ENCODE data around the gene MYH9.
"Not testable (repeated sequence)": the region's sequence is repeated elsewhere in the genome, so short reads cannot be mapped to it uniquely, and the experiment has no call there.

MYH9 gene

GRCh38 chr22:36409554-36409910, 21.8 kb upstream of the MYH9 start:
- H3K36me3 ChIP-seq (ENCODE audit: insufficient read depth, low read length); H3K27me3 ChIP-seq (ENCODE audit: control insufficient read depth in 1 of 2, insufficient read depth in 2 of 2, low read length in 2 of 2); H3K9ac ChIP-seq (ENCODE audit: low read length); H3K4me1 ChIP-seq (ENCODE audit: insufficient read depth, low read length); H3K4me3 ChIP-seq (ENCODE audit: low read depth in 1 of 2, low read length in 2 of 2); H3K27ac ChIP-seq (ENCODE audit: low read depth, low read length); H3K9me3 ChIP-seq (ENCODE audit: low read length): not testable (repeated sequence)

- Histone ChIP-seq H3K27ac (ENCODE audit: low read depth, low read length) (no peak overlapping the region), H3K27me3 (ENCODE audit: control insufficient read depth in 1 of 2, insufficient read depth in 2 of 2, low read length in 2 of 2) (no peaks in the 10 kb centered on the region), H3K4me3 (ENCODE audit: low read depth in 1 of 2, low read length in 2 of 2) (no peak overlapping the region), H3K4me1 (ENCODE audit: insufficient read depth, low read length) (no peaks in the 10 kb centered on the region), H3K36me3 (ENCODE audit: insufficient read depth, low read length) (no peaks in the 10 kb centered on the region), H3K9me3 (ENCODE audit: low read length) (no peaks in the 10 kb centered on the region), H3K9ac (ENCODE audit: low read length) (no peak overlapping the region)
These were observed 21.3 kb upstream of the MYH9 start for GRCh38 chr22:36409056-36409455.

GRCh38 chr22:36406721-36407120, 19.0 kb upstream of the MYH9 start:
- Histone ChIP-seq H3K4me3 (ENCODE audit: low read depth in 1 of 2, low read length in 2 of 2) (no peak overlapping the region), H3K27me3 (ENCODE audit: control insufficient read depth in 1 of 2, insufficient read depth in 2 of 2, low read length in 2 of 2) (no peaks in the 10 kb centered on the region), H3K9me3 (ENCODE audit: low read length) (no peaks in the 10 kb centered on the region), H3K27ac (ENCODE audit: low read depth, low read length) (no peak overlapping the region), H3K4me1 (ENCODE audit: insufficient read depth, low read length) (no peaks in the 10 kb centered on the region), H3K36me3 (ENCODE audit: insufficient read depth, low read length) (no peaks in the 10 kb centered on the region), H3K9ac (ENCODE audit: low read length) (no peak overlapping the region)

DNA sequence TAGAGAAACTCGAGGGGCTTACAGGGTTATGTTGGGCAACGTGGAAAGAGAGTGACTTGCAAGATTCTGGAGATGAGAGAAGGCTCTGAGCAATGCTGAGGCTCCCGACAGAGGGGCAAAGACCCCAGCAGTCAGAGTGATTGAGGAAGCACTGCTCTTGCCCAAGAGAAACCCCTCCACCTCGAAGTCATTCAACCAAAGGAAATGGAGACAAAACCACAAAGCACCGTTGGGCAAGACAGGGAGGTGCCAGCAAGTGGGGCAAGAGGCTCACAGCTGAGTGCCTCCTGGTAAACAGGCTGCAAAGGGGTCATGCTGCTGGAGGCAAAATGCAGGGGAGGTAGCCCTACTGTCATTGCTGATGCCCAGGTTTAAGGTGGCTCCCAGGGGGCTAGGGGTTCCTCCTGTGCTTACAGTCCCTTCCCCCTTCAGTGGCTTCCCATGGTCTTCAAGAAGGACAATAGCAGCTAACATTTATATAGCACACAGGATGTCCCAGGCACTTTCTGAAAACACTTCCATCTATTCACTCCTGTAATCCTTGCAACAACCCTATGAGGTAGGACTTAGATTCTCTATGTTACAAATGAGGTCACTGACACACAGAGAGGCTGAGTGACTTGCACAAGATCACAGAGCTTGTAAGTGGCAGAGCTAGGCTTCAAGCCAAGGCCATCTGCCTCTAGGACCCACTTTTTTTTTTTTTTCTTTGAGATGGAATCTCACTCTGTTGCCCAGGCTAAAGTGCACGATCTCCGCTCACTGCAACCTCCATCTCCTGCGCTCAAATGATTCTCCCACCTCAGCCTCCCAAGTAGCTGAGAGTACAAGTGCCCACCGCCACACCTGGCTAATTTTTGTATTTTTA, 18.1 kb upstream of the MYH9 start:
- H3K27me3 ChIP-seq (ENCODE audit: control insufficient read depth in 1 of 2, insufficient read depth in 2 of 2, low read length in 2 of 2): no peaks in the 10 kb centered on the region
- H3K36me3 ChIP-seq (ENCODE audit: insufficient read depth, low read length): no peaks in the 10 kb centered on the region
- no peaks in the 10 kb centered on the region for H3K9me3 ChIP-seq (ENCODE audit: low read length)
- no peak overlapping the region for H3K9ac ChIP-seq (ENCODE audit: low read length)
- H3K4me3 ChIP-seq (ENCODE audit: low read depth in 1 of 2, low read length in 2 of 2): no peak overlapping the region
- no peaks in the 10 kb centered on the region for H3K4me1 ChIP-seq (ENCODE audit: insufficient read depth, low read length)
- no peak overlapping the region for H3K27ac ChIP-seq (ENCODE audit: low read depth, low read length)

- no peaks in the 10 kb centered on the region for H3K36me3 ChIP-seq (ENCODE audit: insufficient read depth, low read length)
- H3K9ac ChIP-seq (ENCODE audit: low read length): no peak overlapping the region
- H3K27me3 ChIP-seq (ENCODE audit: control insufficient read depth in 1 of 2, insufficient read depth in 2 of 2, low read length in 2 of 2): no peaks in the 10 kb centered on the region
- no peak overlapping the region for H3K27ac ChIP-seq (ENCODE audit: low read depth, low read length)
- H3K4me1 ChIP-seq (ENCODE audit: insufficient read depth, low read length): no peaks in the 10 kb centered on the region
- no peak overlapping the region for H3K4me3 ChIP-seq (ENCODE audit: low read depth in 1 of 2, low read length in 2 of 2)
- no peaks in the 10 kb centered on the region for H3K9me3 ChIP-seq (ENCODE audit: low read length)
These were observed 17.5 kb upstream of the MYH9 start for GRCh38 chr22:36405221-36405661.

- H3K9me3 ChIP-seq (ENCODE audit: low read length): no peaks in the 10 kb centered on the region
- no peaks in the 10 kb centered on the region for H3K36me3 ChIP-seq (ENCODE audit: insufficient read depth, low read length)
- H3K27ac ChIP-seq (ENCODE audit: low read depth, low read length): no peak overlapping the region
- no peak overlapping the region for H3K9ac ChIP-seq (ENCODE audit: low read length)
- H3K4me3 ChIP-seq (ENCODE audit: low read depth in 1 of 2, low read length in 2 of 2): no peak overlapping the region
- no peaks in the 10 kb centered on the region for H3K4me1 ChIP-seq (ENCODE audit: insufficient read depth, low read length)
- no peaks in the 10 kb centered on the region for H3K27me3 ChIP-seq (ENCODE audit: control insufficient read depth in 1 of 2, insufficient read depth in 2 of 2, low read length in 2 of 2)
These were observed 16.7 kb upstream of the MYH9 start for GRCh38 chr22:36404446-36404845.

DNA sequence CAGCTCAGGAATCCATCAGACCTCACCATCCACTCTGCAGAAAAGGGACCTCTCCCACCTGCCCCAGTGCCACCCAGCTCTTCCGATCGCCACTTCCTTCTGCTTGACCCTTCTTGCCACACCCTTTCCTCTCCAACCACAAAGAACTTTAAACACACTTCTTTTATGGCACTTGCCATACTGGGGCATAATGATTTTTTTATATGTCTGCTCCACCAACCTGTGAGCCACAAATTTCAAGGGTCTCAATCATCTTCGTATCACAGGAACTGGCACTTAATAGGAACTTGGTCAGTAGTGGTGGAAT, 11.7 kb upstream of the MYH9 start:
- Histone ChIP-seq H3K4me1 (ENCODE audit: insufficient read depth, low read length) (no peaks in the 10 kb centered on the region), H3K27ac (ENCODE audit: low read depth, low read length) (no peak overlapping the region), H3K36me3 (ENCODE audit: insufficient read depth, low read length) (peaks cover 7% of the 10 kb centered on the region), H3K9me3 (ENCODE audit: low read length) (no peaks in the 10 kb centered on the region), H3K4me3 (ENCODE audit: low read depth in 1 of 2, low read length in 2 of 2) (no peak overlapping the region), H3K9ac (ENCODE audit: low read length) (no peak overlapping the region), H3K27me3 (ENCODE audit: control insufficient read depth in 1 of 2, insufficient read depth in 2 of 2, low read length in 2 of 2) (no peaks in the 10 kb centered on the region)

- H3K27ac ChIP-seq (ENCODE audit: low read depth, low read length): no peak overlapping the region
- no peaks in the 10 kb centered on the region for H3K27me3 ChIP-seq (ENCODE audit: control insufficient read depth in 1 of 2, insufficient read depth in 2 of 2, low read length in 2 of 2)
- H3K9me3 ChIP-seq (ENCODE audit: low read length): no peaks in the 10 kb centered on the region
- H3K4me3 ChIP-seq (ENCODE audit: low read depth in 1 of 2, low read length in 2 of 2): no peak overlapping the region
- H3K9ac ChIP-seq (ENCODE audit: low read length): no peak overlapping the region
- peaks cover 7% of the 10 kb centered on the region for H3K36me3 ChIP-seq (ENCODE audit: insufficient read depth, low read length)
- no peaks in the 10 kb centered on the region for H3K4me1 ChIP-seq (ENCODE audit: insufficient read depth, low read length)
These were observed 11.1 kb upstream of the MYH9 start for GRCh38 chr22:36398601-36399471.

DNA sequence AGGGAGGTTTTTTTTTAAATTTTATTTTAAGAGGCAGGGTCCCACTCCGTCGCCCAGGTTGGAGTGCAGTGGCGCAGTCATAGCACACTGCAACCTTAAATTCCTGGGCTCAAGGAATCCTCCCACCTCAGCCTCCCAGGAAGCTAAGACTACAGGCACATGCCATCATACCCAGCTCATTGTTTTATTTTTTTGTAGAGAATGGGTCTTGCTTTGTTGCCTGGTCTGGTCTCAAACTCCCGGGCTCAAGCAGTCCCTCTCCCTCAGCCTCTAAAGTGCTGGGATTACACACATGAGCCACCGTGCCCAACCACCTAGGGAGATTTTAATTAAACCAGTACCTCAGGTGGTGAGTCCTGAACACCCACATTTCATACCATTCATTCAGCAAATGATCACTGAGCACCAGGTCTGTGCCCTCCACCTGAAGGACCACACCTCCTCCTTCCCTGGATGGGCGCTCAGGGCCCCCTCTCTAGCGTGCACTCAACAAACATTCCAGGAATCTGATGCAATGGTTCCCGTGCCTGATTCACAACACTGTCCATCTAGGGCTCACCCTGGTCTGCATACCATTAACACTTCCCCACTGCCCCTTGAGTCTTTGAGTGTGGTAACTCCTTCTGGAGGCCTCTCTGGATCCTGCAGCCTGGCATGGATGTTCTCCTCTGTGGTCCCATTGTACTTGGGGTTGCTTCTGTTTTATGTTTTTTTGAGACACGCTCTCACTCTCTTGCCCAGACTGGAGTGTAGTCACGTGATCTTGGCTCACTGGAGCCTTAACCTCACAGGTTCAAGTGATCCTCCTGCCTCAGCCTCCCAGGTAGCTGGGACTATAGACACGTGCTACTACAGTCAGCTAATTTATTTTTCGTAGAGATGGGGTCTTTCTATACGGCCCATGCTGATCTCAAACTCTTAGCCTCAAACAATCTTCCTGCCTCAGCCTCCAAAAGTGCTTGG, 9.6 kb upstream of the MYH9 start:
- H3K4me1 ChIP-seq (ENCODE audit: insufficient read depth, low read length): no peaks in the 10 kb centered on the region
- no peaks in the 10 kb centered on the region for H3K9me3 ChIP-seq (ENCODE audit: low read length)
- H3K4me3 ChIP-seq (ENCODE audit: low read depth in 1 of 2, low read length in 2 of 2): no peak overlapping the region
- no peaks in the 10 kb centered on the region for H3K27me3 ChIP-seq (ENCODE audit: control insufficient read depth in 1 of 2, insufficient read depth in 2 of 2, low read length in 2 of 2)
- no peak overlapping the region for H3K27ac ChIP-seq (ENCODE audit: low read depth, low read length)
- peaks cover 7% of the 10 kb centered on the region for H3K36me3 ChIP-seq (ENCODE audit: insufficient read depth, low read length)
- no peak overlapping the region for H3K9ac ChIP-seq (ENCODE audit: low read length)

DNA sequence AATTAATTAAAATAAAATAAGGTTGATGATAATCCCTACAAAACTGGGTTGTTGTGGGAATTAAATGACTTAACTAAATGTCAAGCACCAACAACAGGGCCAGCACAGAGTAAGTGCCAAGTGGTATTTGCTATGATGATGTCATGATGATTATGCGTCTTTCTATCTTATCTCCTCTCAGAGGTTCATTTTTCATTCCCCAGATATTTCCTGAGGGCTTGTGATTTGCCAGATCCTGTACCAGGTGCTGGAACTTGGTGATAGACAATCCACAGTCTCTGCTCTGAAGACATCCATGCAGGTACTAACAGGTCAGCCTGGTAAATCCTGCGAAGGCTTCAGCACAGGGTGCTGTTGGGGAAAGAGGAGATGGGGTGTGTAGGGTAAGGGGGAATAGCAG, 8.1 kb upstream of the MYH9 start:
- H3K4me1 ChIP-seq (ENCODE audit: insufficient read depth, low read length): no peaks in the 10 kb centered on the region
- no peak overlapping the region for H3K27ac ChIP-seq (ENCODE audit: low read depth, low read length)
- H3K9ac ChIP-seq (ENCODE audit: low read length): no peak overlapping the region
- H3K27me3 ChIP-seq (ENCODE audit: control insufficient read depth in 1 of 2, insufficient read depth in 2 of 2, low read length in 2 of 2): no peaks in the 10 kb centered on the region
- no peaks in the 10 kb centered on the region for H3K9me3 ChIP-seq (ENCODE audit: low read length)
- peaks cover 7% of the 10 kb centered on the region for H3K36me3 ChIP-seq (ENCODE audit: insufficient read depth, low read length)
- H3K4me3 ChIP-seq (ENCODE audit: low read depth in 1 of 2, low read length in 2 of 2): no peak overlapping the region
